HL-60 (cell line): ENCODE data around the gene NPR2.

Source experiments
- CTCF ChIP-seq: IDR thresholded peaks from one replicate; pipeline ENCODE4 v1.5.1; 2011; ENCODE audit warnings: low read length, control low read depth, inconsistent platforms; ENCODE audit not compliant: insufficient read depth
- POLR2AphosphoS5 ChIP-seq: IDR thresholded peaks from 2 replicates; pipeline ENCODE4 v1.6.1; 2012; ENCODE audit warnings: low read depth
- REST ChIP-seq: IDR thresholded peaks from 2 replicates; pipeline ENCODE4 v1.6.1; 2012; ENCODE audit warnings: low read depth; ENCODE audit not compliant: insufficient replicate concordance

GRCh38 chr9:35774907-35775635 lies 16.3 kb upstream of the NPR2 start:
- TF ChIP-seq CTCF (no peak), REST (no peak), POLR2AphosphoS5 (no peak)
